ENCODE measurements around the gene ANGEL1. TPM values are rescaled to one million over a fixed set of nuclear protein-coding genes. Genes with fewer than 3 reads are reported as not detected.

The ANGEL1 gene
- total and polyA plus RNA-seq, 2 of the 13 experiments (the other 11 are each of a cell fraction or from before 2014, with no cell fraction given), result 14.3 to 20.1 TPM

- TF ChIP-seq BCL3 (CRISPR knock-in tag; IDR thresholded peaks at IDR 0.05), result no peak; the same call in 1 of the 2 replicates
- TF ChIP-seq RNF219 (CRISPR knock-in tag; IDR thresholded peaks at IDR 0.05), result no peak
- TF ChIP-seq ZNF782 (CRISPR knock-in tag; IDR thresholded peaks at IDR 0.05; ENCODE audit: borderline replicate concordance), result peak; percentile 8; the same call in 1 of the 2 replicates
- no peak; the same call in 1 of the 2 replicates for TF ChIP-seq DR1 (CRISPR knock-in tag; IDR thresholded peaks at IDR 0.05)
- TF ChIP-seq ZNF512B (CRISPR knock-in tag; IDR thresholded peaks at IDR 0.05; ENCODE audit: borderline replicate concordance), result no peak
- no peak for TF ChIP-seq DZIP1 (CRISPR knock-in tag; IDR thresholded peaks at IDR 0.05)
- peak; percentile 47; the same call in 1 of the 2 replicates for TF ChIP-seq ZSCAN9 (CRISPR knock-in tag; IDR thresholded peaks at IDR 0.05; ENCODE audit: borderline replicate concordance)
- no peak; the same call in 1 of the 2 replicates for TF ChIP-seq MTF1 (CRISPR knock-in tag; IDR thresholded peaks at IDR 0.05)
- no peak for TF ChIP-seq FOSL1 (CRISPR knock-in tag; IDR thresholded peaks at IDR 0.05; ENCODE audit: borderline replicate concordance)
- no peak for TF ChIP-seq ATAD3A (CRISPR knock-in tag; IDR thresholded peaks at IDR 0.05)
- TF ChIP-seq IRF2 (CRISPR knock-in tag; IDR thresholded peaks at IDR 0.05), result peak; percentile 77
- no peak for TF ChIP-seq ZNF549 (CRISPR knock-in tag; IDR thresholded peaks at IDR 0.05)
- TF ChIP-seq SIN3A (IDR thresholded peaks at IDR 0.05; ENCODE audit: borderline replicate concordance, low read depth, low read length), result peak; percentile 49; the same call in 1 of the 2 replicates
- TF ChIP-seq ZNF709 (CRISPR knock-in tag; IDR thresholded peaks at IDR 0.05), result no peak
- TF ChIP-seq NBN (conservative IDR thresholded peaks at IDR 0.05), result no peak
Observed at GRCh38 chr14:76812422-76813383, at the start of gene ANGEL1 (continued).

All from HepG2 (cell line).